ENCODE data around the gene CXorf38.

The CXorf38 gene

DNA sequence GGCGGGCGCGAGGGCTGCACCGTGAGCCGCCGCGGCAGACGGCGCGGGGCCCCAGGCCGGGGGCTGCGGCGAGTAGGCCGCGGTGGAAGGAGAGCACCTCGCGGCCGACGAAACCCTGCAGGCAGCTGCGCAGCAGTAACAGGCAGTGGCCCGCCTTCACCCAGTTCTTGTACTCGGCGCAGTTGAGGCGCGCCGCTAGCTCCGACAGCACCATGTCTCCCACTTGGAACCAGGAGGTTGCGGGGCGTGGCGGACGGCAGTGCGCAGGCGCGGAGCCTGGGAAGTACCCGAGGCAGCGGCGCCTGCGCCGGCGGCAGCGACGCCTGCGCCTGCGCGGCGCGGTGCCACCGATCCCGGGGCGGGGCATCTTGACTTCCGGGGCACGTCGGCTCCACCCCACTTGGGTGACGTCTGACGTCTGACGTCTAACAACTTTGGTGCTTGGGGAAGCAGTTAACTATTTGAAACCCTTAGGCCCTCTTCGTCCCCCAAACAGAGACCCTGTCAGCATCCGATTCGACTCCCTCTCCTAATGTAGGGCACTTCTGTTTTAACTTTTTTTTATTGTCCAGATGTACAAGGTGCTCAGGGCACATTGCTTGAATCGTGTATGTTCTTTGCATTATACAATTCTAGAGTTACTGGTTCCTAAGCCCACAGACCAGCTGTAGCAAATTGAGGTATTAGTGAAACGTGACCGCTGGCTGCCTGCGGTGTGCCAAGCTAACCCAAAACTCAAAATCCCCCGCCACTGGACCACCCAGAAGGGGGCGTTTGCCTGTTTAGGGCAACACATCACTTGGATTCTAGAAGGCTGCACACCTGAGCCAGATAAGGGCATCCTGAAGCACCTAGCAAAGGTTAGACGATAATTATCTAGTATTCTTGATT, at the start of gene CXorf38:
CXorf38 (minus strand) TSS at position 255 of the 891 bp plus-strand sequence; CDS start at position 214, 41 bp downstream.
- DNase-seq, result peak; percentile 94

- no peak for DNase-seq
Measured at GRCh38 chrX:40694802-40695201, 47.4 kb upstream of the CXorf38 start.

DNA sequence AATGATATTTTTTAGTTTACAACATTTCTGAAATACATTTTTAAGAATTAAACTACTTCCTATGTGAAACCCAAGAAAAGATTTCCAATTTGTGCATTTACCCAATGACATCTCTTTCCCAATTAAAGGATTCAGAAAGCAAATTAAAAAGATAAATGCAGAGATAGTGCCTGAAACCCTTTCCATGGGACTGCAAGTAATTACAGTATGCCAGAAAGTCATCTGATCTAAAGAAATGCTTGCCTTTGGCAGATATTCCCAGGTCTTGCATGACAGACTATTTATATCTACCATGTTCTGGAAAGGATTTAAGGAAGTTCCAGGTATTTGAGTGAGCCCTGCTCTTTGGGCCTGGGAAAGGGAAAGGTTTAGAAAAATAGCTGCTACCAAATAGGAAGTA, 41.6 kb upstream of the CXorf38 start:
- no peak for DNase-seq

GRCh38 chrX:40687169-40687568, 39.8 kb upstream of the CXorf38 start:
- no peak for DNase-seq

DNA sequence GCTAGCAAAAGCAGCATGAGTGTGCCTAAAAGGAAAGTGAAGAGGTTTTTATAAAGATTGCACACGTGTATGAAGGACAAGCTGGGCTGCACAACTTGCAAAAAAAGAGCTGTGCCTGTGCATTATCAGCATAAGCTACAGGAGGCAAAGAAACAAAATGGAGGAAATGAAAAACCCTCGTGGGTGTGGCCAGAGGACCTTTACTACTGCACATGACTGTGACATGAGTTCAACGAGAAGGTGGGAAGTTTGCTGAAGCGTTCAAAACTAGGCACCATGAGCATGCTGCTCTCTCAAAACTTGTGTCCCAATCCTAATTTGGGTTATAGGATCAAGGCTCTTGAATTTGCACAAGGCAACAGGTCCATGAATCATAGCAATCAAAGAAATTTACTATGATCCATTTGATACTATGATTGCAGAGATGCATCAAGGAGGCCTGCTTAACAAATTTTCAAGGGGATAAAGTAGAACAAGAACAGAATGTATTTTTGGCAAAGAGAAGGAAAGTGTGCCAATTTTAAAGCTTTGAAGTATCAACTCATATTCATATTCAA, 38.1 kb upstream of the CXorf38 start:
- DNase-seq, result no peak

DNA sequence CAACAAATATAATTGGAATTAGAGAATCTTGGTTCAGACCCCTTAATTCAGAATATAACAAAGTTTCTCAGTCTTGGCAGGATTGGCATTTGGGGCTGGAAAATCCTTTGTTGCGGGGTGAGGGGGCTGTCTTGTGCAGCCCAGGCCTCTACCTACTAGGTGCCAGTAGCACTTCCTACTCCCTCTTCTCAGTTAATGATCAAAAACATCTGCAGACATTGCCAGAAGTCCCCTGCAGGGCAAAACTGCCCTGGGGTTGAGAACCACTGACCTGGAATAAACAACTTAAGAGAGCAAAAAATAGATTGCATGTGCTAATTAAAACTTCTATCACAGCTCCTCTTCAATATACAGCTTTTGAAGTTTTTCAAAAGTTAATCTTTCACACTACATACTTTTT, 36.7 kb upstream of the CXorf38 start:
- no peak for DNase-seq

- DNase-seq, result no peak
Measured at GRCh38 chrX:40683245-40683644, 35.9 kb upstream of the CXorf38 start.

DNA sequence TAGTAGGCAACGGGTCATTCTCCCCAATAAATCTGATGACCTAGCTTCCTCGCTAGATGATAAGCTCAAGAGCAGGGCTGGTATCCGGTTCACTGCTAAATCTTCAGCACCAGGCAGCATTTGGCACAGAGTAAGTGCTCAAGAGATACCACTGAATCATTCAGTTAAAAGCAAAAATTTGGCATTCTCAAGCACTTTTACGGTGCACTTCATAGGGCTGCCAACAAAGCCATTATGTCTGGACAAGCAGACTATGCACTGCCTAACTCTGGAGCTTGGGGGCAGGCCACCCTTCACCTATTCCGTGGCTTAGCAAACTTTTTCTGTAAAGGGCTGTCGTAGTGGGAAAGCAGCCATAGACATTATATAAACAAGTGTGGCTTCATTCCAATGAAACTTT, 23.8 kb upstream of the CXorf38 start:
- DNase-seq, result no peak

- no peak for DNase-seq
Measured at GRCh38 chrX:40663880-40664630, 16.7 kb upstream of the CXorf38 start.

DNA sequence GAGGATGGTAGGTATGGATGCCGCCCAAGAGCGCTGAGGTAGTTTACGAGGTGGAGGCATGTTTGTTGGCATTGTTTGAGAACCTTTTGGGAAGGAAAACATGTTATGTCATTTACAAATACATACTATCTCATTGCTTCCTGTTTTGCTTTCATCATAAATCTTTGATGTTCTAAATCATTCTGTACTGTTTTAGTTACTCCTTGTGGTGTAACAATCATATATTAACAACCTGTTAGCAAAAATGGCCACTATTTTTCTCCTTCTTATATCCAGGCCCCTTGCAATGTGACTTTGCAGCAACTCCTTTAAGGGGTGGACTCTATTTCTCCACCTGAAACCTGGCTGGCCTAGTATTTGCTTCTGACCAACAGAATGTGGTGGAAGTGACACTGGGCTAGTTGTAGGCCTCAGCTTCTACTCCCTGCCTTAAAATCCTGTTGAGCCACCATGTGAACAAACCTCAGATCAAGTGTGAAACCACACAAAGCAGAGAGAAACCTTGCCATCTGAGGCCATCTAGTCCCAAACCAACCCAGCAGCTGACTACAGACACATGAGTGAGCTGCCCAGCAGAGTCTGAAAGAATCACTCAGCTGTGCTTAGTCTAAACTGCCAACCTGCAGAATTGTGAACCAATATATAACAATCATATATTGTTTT, 15.8 kb upstream of the CXorf38 start:
- no peak for DNase-seq

GRCh38 chrX:40661489-40661888, 14.1 kb upstream of the CXorf38 start:
- DNase-seq, result no peak

GRCh38 chrX:40660381-40660780, 13.0 kb upstream of the CXorf38 start:
- DNase-seq, result no peak

- no peak for DNase-seq
Measured at GRCh38 chrX:40653535-40653934, 6.2 kb upstream of the CXorf38 start.

DNA sequence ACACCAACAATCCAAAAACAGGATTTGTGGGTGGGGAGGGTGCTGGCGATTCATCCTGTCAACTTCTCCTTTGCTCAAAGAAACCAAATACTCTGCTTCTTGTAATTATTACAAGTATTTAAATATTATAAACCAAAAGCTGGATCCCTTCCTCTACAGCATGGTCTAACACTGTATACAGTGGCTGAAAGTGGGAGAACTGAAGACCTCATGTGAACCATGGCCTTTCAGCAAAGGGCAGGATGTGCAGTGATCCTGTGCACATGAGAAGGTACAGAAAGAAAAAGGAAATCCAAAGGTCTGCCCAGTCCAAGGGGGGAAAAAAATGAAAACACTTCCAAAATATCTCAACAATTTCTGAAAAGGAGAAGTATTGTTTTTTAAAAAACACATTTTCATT, 5.3 kb upstream of the CXorf38 start:
- DNase-seq, result no peak

DNA sequence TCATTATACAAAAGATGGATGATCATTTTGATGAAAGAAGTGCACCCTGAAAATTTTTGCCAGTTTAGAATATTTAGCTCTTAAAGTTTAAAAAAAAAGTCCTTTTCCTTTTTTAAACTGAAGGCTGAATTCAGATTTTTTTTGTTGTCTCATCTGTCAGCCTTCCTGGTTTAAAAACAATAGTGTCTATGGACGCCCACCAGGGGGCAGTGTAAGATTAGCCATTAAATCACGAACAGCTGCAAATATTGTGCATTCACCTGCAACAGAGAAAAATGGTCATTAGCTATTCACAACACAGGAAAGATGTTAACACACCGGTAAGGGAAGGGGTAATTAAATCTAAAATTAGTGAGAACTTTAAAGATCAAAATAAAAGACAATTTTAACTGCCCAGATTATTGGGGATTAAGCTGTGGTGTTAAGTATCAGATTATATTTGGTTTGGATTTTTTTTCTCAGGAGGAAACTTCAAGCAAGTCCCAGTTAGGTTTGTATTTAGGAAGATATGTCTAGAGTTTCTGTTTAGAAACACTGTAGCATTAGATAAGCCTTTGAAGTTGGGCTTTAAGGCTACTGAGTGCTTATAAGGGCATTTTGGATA, 4.4 kb upstream of the CXorf38 start:
- DNase-seq, result peak; percentile 84

- peak; percentile 54 for DNase-seq
Measured at GRCh38 chrX:40646489-40647306, 663 bp downstream of the CXorf38 start.

DNA sequence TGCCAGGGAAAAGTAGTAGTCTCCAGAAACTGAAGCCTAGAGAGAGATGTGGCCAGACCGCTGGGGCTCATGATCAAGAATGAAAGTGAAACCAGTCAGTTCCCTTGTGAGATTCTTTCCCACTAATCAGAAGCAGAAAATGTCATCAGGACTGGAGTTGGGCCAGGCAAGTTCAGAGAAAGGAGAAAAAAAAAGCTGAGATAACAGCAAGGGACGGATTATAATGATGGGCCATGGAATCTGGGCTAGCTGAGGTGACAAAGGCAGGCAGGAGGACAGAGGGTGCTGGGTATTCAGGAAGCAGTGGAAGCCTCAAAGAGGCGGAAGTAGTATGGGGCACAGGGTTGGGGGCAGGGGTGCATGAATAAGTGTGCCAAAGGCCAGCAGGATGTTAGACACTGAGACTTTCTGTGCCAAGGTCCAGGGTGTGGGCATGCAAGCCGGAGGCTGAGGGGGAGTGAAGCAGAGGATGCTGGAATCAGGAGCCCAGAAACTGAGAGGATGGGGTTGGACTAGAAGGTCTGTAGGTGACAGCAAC, 2.5 kb downstream of the CXorf38 start:
- no peak for DNase-seq

DNA sequence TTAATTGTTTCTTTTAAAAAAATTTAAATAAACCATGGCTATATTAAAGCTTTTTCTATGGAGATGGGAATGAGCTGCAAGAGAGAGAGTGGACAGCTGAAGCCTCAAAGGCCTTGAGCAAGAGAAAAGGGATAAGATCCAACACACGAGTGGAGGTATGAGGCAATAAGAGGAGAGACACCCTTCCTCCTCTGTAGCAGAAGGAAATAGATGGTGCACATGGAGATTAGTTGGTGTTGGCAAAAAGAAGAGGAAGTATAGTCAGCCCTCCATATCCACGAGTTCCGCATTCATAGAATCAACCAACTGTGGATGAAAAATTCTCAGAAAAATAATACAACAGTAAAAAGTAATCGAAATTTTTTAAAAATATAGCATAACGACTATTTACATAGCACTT, 3.2 kb downstream of the CXorf38 start:
- no peak for DNase-seq

DNA sequence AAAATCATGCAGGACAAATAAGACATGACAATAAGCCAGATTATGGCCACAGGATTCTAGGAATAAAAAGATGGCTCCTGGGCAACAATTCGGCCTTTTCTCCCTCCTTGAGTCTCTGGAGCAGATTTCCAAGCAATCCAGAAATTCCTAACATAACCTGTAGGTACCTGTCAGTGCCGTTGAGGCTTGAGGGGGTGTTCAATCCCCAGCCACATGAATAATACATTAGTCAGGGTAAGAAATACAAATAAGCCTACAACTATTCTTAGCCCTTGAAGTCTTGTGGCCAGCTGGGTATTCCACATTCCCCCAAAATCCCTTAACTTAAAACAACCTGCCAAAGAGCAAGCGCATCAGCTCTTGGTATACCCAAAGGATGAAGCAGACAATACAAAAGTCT, 9.7 kb downstream of the CXorf38 start:
- DNase-seq, result no peak

GRCh38 chrX:40632199-40632598, 15.2 kb downstream of the CXorf38 start:
- DNase-seq, result no peak

GRCh38 chrX:40628506-40628905, 18.9 kb downstream of the CXorf38 start:
- DNase-seq, result no peak

- no peak for DNase-seq
Measured at GRCh38 chrX:40625294-40625693, 22.1 kb downstream of the CXorf38 start.

All from NCI-H82 (cell line).